DMS53 treated with DMSO at 0.1 percent for 48 hours (cell line): Measurements from ENCODE around the gene BTNL8.

Experiments
- DNase-seq: peaks from one replicate; lab custom pipeline; 2025; ENCODE audit not compliant: unreplicated experiment; lab: John Stamatoyannopoulos, UW

The BTNL8 gene, protein sequence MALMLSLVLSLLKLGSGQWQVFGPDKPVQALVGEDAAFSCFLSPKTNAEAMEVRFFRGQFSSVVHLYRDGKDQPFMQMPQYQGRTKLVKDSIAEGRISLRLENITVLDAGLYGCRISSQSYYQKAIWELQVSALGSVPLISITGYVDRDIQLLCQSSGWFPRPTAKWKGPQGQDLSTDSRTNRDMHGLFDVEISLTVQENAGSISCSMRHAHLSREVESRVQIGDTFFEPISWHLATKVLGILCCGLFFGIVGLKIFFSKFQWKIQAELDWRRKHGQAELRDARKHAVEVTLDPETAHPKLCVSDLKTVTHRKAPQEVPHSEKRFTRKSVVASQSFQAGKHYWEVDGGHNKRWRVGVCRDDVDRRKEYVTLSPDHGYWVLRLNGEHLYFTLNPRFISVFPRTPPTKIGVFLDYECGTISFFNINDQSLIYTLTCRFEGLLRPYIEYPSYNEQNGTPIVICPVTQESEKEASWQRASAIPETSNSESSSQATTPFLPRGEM

DNA sequence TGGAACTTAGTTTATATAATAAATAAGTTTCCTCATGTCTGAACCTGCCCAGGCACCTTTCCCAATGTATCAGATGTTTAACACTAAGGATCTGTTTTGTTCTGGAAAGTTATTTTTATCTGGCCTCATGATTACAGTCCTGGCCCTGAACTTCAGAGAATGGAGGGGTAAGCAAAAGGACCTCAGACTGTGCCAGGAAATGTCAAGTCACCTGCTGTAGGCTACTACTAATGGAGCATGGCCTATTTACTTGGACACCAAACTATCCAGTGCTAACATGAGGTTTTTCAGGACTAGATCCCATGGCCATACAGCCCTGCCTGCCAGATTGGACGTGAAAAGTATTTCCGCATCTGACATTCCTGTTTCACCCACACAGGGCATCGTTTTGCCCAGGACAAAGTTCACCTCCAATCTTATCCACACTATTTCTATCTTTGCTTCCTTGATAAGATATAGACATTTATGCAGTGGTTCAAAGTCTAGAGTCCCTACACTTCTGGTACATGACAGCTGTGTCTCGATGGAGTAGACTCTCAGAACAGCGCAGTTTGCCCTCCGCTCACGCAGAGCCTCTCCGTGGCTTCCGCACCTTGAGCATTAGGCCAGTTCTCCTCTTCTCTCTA is at the start of gene BTNL8:
Gene BTNL8, plus strand, starts transcription at position 539 of the 626 bp plus-strand sequence. CDS start 152 bp downstream, outside the sequence.
- DNase-seq = no peak

DNA sequence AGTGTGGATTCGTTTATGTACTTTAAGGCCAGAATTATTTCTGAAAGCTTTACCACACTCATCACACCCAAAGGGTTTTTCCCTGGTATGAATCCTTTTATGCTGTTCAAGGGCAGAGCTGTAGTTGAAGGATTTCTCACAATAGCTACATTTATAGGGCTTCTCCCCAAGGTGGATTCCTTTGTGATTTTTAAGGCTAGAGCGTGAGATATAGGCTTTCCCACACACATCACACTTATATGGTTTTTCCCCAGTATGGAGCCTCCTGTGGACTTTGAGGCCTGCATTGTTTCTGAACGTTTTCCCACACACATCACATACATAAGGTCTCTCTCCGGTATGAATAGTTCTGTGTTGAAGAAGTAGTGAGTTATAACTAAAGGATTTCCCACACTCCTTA is 49.1 kb upstream of the BTNL8 start:
- DNase-seq = no peak

DNA sequence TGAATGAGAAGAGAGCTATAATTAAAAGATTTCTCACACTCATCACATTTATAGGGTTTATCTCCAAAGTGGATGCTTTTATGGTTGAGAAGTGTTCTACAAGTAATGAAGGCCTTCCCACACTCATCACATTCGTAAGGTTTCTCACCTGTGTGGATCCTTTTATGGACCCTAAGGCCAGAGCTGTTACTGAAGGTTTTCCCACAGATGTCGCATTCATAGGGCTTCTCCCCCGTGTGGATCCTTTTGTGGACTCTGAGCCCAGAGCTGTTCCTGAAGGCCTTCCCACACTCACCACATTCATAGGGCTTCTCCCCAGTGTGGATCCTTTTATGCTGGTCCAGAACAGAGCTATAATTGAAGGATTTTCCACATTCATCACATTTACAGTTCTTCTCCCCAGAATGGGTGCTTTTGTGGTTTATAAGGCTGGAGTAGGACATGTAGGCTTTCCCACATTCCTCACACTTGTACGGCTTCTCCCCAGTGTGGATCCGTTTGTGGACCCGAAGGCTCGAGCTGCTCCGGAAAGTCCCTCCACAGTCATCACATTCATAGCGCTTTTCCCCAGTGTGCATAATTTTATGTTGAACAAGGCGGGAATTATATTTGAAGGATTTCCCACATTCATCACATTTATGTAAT is 48.4 kb upstream of the BTNL8 start:
- DNase-seq = no peak

DNA sequence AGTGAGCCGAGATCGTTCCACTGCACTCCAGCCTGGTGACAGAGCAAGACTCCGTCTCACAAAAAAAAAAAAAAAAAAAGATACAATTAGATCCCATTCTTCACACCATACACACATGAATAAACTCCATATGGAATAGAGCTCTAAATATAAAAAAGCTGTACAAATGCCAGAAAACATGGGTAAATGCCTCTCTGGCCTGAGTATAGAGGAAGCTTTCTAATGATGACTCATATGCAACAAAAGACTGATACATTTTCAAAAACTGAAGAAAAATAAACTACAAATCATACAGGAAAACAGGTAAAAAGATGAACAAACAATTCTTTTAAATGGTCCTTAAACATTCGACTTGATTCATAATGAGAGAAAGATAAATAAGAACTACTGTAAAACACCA is 46.5 kb upstream of the BTNL8 start:
- DNase-seq = no peak

DNA sequence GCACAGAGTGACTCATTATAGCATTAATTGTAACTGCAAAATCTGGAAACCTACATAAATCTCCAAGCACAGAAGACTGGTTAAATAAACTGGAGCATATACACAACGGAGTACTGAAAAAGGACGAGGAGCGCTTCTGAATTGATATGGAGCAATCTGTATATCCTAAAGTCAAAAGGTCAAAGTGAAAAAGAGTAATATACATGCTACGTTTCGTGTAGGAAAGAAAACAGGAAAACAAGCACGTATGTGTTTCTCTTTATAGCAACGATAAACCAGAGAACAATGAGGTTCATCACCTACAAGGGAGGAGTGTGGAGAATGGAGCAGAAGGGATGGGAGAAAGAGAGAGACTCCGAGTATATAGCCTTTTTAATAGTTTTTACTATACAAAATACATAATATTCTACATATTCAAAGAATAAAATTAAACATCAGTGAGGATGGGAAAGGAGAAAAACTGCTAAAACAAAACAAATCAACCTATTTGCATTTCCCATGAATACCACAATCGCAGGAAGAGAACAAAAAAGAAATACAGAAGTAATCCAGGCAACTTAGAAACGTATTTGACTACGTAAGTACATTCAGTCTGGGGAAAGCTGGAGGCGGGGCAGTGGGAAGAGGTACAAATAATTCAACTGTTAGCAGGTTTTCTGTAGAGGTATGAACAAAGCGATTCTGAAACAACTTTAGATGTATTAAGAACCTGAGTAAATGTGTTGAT is 45.7 kb upstream of the BTNL8 start:
- DNase-seq = no peak

DNA sequence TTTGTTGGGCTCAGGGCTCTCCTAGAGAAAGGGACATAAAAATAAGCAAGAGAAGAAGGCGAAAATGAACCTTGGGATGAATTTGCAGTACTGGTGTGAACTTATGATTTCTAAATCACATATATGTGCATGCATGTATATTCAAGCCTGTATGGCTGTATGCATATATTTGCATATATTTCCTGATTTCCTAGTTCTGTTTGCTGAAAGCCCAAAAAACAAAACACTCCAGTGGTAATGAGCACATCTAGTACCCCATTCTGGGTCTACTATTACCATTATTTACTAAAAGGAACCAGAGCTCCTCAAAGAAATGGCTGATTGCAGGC is 45.1 kb upstream of the BTNL8 start:
- no peak for DNase-seq

DNA sequence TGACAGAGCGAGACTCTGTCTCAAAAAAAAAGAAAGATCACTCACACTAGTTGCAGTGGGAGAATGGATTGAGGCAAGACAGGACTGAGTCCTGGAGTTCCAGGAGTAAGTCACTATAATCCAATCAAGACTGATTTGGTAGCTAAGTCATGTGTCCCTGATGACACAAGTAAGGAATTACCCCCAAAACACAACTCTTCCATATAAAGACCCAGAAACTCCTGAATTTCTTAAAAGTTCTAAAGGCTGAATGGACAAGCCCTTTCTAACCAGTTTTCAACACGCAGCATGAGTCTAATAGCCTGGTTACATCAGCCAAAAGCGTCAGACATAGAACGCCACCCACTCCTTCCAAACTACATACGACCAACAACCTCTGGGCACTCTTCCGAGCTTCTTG is 40.4 kb upstream of the BTNL8 start:
- DNase-seq = no peak

DNA sequence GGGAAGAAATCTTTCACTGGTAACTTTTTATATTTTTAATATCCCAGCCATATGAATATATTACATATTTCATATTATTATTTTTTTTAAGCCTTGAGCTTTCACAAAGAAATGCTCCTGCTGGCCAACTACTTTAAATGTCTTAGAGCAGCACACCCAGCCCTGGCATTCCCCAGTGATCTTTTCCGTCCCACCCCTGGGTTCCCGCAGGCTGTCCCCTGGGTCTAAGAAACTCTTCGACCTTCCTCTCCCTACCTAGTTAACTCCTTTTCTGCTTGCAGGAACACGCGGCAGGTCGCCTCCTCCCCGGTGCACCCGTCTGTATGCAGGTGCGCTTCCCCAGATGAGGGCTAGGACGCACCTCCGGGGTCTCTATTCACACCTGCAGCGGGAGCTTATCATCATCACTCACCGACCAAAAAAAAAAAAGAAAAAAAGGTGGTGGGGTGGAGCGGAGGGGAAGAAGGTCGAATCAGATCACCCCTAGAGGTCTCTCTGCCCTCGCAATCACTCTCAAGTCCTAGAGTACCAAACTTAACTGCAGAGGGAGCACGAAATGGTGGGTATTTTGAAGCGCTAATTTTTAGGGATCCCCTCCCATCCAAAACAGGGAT is 38.6 kb upstream of the BTNL8 start:
- DNase-seq = peak; percentile 60

DNA sequence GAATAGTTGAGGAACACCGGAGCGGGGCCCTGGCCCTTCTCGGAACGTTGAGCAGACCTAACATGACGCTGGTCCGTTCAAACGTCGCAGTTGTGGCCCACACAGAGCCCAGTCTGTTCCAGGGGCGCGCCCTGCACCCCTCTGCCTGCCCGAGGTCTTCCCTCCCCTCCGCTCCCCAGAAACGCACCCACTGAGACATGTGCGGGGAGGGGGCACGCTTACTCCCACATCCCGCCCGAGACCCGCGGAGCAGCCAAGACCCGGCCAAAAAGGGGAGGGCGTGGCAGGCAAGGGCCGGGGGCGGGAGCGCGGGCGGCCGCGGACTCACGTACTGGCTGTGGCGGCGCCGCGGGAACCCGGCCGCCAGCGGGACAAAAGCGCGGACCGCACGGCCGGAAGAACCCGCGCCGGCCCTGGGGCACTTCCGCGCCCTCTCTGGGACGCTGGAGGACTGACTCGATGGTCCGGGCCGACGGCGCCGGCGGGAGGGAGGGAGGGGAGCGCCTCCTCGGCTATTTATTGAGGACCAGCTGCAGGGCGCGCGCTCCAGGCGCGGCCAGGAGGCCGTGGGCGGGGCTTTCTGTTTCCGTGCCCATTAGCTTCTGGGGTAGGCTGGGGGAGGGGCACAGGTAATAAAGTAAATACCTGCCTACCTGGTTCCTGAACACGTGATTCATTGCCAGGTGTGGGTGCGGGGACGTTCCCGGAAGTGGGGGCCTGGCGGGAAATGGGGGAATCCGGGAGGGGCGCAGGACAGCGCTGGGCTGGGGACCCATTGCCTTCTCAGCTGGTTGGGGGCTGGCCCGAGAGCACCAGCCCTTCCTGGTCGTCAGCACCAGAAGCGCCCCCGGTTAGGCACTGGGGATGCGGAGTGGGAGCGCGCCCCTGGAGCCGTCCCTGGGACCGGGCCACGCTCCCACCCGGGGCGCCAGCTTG is 37.8 kb upstream of the BTNL8 start, which contains the start of gene ZFP62:
Gene ZFP62, minus strand, starts transcription at position 390 of the 936 bp plus-strand sequence. Its CDS starts 57 bp downstream, at position 333.
- peak; percentile 96 for DNase-seq

DNA sequence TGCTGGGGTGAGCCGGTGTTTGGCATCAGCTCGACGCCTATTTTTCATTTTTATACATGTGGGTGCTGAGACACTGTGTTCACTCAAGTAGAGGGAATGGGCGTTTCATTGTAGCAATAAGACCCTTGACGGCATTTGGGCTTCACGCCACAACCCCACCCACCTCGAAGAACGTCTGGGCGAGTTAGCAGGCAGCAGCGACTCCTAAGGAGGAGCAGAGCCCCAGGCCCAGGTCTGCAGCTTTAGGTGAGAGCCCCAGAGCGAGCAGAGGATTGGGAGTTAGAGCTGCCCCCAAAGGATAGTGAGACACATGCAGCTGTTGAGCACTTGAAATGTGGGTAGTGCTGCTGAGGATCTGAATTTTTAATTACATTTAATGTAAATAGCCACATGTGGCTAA is 36.3 kb upstream of the BTNL8 start:
- no peak for DNase-seq

DNA sequence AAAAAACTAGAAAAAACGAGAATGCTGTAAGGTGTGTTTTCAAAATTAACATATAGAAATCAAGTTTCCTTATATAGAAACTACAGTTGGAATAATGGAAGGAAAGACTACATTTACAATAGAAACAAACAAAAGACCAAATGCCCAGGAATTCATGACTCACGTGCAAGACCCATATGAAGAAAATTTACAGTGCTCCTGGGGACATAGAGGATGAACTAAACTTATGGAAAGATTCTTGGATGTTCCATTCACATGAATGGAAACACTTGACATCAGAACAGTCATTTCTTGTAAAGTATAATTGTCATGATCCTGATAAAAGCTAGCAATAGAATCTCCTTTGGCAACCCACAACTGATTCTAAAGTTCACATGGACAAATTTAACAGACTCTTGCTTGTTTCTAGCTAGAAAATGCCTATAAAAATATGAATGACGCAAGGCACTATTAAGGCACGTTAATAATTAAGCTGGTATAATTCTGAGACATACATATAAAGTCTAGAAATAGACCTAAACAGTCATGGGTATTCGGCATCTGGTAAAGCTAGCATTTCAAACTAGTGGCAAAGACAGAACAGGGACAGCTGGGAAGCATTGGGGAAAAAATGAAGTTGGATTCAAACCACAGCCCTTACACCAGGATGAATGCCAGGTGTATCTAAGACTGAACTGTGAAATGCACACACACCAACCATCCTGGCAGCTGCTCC is 32.8 kb upstream of the BTNL8 start:
- no peak for DNase-seq

DNA sequence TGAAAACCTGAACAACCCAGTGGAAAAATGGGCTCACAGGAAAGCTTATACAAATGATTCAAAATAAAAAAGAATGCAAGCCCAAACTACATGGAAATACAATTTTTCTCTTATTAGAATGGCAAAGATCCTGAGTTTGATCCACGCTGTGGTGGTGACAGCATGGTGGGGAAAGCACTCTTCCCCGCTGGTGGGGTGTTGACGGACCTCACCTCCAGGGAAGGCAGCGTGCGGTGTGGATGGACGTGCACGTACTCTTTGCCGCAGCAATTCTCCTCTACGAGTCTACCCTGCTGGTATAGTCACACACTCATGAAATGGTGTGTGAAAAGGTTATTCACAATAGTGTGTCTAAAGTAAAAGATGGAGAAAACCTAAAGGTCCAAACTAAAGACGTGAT is 32.0 kb upstream of the BTNL8 start:
- no peak for DNase-seq

DNA sequence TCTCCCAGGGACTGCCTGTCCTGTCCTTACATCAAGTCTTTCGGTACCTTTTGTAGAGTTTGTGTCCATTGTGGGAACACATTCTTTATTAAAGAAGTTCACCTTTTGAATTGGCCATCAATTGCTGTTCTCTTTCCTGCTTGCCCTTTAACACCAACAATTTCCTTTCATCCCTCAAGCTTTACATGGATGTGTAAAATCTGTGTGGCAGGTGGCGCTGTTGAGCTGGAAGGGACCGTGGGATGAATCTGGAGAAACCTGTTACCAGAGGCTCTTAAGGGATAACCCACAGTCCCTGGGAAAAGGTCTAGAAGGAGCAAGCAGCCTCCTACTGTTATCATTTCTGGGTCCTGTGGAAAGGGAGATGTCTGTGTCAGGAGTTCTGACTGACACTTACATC is 30.0 kb upstream of the BTNL8 start:
- DNase-seq = peak; percentile 77

DNA sequence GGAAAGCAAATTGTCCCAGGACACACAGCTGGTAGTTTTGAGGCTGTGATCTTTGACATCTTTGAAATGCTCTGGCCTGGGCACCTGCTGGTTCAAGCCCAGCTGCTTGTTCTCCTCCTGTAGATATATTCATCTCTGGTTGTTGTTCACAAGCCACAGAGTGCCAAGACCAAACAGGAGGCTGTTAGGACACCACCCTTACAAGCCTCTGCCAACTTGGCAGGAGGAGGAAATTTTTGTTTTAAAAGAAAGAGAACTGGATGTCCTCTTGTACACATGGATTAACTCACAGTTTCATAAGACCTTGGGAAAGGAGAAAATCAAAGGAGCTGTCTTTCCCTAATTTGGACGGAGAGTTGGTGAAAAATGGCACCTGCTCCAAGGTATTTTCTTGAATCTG is 29.4 kb upstream of the BTNL8 start:
- no peak for DNase-seq

DNA sequence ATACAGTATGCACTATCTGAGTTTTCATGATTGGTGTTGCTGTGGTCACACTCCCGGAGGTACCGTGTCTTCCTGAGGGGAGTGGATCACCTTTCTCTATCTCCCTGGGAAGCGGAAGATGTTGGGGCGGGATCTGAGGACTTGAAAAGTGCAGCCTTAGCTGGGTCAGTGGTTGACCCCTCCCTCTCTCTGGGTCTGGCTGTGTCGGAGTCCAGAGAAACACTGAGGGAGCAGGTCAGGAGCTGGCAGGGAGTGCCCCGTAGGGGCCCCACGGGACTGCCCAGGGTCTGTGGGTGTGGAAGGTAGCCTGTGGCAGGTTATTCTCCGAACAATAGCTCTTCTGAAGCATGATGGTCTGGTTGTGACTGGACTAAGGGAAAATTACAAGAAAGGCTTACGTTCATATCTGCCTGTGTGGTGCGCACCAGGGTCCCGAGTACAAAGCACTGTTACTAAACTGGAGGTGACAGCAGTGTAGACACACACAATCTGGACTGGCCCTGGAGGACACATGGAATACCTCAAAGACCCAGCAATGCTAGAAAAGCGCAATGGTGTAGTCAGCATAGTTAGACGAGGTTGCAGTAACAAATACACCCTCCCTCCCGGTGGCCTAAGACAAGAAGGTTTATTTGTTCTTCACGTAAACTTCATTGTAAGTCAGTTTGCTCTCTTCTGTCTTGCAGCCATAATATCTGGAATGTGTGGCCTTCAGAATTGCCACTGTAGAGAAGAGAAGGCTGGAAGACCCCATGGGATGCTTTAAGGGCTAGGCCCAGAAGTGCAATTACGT is 28.5 kb upstream of the BTNL8 start:
- DNase-seq = no peak

DNA sequence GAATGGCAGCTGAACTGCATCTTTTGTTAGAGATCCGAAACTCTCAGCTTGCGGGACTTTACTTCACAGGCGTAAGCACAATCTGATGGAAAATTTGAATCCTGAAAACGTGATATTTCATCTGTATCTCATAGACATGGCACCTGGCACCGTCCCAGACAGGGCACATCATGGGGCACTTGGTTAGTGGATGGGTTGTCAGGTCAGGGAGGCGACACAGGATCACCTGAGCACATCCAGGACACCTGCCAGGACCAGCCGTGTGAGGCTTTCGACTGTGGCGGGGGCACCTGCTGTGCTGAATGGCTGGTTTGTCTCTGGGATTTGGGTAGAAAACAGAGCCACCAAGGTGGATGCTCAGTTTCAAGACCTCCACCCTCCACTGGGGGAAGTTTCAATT is 26.5 kb upstream of the BTNL8 start:
- DNase-seq = no peak

DNA sequence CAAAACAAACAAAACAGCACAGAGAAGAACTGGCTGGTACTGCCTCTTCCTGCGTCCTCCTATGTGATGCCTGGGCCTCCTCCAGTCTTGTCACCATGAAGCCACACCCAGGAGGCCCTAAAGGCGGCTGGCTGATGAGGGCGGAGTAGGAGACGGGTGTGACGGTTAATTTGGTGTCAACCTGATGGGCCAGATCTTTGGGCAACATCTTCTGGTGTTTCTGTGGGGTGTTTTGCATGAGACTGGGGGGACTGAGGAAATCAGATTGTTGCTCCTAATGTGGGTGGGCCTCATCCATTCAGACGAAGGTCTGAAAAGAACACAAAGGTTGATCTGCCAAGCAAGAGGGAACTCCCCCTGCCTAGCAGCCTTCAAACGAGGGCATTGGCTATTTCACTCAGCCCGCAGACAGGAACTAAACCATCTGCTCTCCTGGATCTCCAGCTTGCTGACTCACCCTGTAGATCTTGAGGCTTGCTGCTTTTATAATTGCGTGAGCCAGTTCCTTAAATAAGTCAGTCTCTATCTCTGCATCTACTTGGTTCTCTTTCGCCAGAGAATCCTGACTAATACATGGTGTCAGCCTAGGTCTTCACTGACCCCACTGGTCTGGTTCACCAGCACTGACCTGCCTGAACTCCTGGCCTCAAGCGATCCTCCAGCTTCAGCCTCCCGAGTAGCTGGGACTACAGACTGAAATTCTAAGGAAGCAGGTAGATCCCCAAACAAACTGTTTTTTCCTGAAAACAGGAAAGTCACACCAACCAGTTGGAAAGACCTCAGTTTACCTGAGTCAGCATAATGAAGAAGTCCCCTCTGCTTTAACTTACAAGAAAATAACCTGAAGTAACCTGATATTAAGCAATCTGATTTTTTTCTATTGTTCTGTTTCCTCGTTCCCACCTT is 25.1 kb upstream of the BTNL8 start:
- no peak for DNase-seq
